ENCODE results near the gene NBEAL1.
A peak's percentile ranks its signal among the peaks of the same experiment; 100 is the strongest.
"Not testable (repeated sequence)": the region's sequence is repeated elsewhere in the genome, so short reads cannot be mapped to it uniquely, and the experiment has no call there.

Gene NBEAL1

DNA sequence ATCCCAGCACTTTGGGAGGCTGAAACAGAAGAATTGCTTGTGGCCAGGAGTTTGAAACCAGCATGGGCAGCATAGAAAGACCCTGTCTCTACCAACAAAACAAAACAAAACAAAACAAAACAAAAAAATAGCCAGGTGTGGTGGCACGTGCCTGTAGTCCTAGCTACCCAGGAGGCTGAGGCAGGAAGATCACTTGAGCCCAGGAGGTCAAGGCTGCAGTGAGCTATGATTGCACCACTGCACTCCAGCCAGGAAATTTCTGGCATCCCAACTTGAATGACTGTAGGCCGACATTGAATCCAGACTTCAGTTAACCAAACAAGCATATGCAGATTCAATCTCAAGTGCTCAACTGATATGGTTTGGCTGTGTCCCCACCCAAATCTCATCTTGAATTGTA lies 215.0 kb downstream of the NBEAL1 start:
- not testable (repeated sequence) for DNase-seq (ENCODE audit: low spot score)

DNA sequence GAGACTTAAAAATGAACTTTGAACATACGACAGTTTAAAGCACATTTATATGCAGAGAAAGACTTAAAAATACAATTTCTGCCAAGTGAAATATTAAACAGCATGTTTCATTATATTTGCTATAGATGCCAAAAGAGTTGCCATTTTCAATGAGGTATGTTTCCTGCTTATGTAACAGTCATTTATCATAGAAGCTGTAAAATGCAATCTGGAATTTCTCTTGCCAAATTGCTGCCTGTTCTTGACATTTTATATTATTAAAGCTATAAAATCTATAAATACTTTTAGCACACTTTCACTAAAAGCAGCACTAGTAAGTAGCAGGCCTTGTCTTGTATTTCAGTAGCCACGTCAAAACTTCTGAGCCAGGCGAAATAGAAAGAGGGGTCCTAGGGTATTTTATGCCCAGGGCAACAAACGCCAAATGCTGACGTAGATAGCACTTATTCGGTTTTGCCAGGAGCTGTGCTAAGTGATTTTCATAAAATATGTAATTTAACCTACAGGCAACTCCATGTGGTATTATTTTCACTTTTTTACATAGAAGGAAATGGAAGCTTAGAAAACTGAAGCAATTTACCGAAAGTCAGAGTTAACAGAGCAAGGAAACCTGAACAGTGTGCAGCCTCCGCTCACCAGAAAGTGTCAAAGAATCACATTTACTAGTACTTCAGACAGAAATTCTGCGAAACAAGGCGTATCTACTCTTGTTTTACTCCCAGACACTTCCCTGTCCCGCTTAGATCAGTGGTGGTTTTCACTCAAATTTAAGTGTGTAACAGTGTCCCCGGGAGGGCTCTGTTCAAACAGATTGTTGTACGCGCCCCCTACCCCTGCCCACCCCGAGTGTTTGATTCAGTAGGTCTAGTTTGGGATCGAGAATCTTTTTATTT lies 222.9 kb downstream of the NBEAL1 start:
- no peak for DNase-seq (ENCODE audit: low spot score)

DNA sequence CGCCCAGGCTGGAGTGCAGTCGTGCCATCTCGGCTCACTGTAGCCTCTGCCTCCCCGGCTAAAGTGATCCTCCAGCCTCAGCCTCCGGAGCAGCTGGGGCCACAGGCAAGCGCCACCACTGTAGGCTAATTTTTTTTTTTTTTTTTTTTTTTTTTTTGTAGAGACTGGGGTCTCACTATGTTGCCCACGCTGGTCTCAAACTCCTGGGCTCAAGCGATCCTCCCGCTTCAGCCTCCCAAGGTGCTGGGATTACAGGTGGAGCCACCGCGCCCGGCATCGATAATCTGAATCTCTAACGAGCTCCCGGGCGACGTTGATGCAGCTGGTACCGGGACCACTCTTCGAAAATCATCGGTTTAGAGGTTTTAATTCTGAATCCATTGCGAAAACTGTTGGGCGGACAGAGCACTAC lies 223.6 kb downstream of the NBEAL1 start:
- no peak for DNase-seq (ENCODE audit: low spot score)

DNA sequence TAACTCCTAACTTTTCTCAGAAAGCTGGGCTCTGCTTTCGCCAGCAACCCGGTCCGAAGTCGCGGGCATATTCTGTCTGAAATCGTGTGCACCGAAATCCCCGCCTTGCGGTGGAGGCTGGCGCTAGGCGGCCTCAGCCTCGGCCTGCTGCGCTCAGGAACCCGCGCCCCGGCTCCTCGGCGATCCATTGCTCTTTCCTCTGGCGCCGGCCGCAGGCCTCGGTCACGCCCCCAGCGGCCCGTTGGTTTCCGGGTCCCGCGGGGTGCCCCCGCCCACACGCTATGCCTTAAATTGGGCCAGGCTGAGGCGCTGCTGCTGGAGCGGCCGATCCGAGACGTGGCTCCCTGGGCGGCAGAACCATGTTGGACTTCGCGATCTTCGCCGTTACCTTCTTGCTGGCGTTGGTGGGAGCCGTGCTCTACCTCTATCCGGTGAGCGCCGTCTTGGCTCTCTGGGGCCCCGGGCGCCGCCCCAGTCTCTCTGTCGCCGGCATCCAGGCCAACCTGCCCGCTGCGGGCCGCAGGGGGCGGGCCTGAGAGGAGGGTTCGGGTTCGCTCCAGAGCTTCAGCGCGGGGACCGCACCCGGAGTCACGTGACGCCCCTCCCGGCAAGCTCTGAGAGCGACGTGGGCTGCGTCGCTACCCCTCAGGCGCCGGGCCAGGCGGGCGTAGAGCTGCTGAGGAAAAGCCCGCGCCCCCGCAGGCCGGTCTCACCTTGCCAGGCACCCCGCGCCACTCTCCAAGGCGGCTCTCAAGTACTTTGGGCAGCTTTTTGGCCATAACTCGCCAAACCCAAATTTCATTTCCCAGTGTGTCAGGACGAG lies 224.2 kb downstream of the NBEAL1 start, which contains the start of gene CYP20A1:
TSS of gene CYP20A1 (plus strand) at position 315 of the 823 bp plus-strand sequence. CDS start at position 360, 45 bp downstream.
- peak; percentile 97 for DNase-seq (ENCODE audit: low spot score)

DNA sequence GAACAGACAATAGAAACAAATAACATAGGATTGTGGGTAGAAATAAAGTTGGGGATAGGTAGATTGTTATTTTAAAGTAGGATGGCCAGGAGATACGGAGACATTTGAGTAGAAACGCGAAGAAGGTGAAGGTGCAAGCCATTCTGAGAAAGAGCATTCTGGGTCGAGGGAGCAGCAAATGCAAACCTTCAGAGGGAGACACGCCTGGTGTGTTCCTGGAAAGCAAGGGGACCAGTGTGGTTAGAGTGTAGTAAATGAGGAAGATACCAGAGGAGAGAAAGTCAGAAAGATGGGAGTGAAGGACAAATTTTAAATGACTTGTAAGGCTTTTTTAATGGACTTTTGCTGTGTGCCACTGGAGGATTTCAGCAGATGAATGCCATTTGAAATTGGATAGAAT lies 225.8 kb downstream of the NBEAL1 start:
- no peak for DNase-seq (ENCODE audit: low spot score)

DNA sequence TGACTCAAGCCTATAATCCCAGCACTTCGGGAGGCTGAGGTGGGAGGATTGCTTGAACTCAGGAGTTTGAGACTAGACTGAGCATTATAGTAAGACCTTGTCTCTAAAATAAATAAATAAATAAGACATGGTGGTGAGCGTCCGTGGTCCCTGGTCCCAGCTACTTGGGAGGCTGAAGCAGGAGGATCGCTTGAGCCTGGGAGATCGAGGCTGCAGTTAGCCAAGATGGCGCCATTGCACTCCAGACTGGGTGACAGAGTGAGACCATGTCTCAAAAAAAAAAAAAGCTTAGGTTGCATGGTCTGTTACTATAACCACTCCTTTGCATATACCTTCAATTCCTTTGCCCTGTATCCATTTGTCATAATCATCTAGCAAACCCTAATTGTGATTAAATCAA lies 227.8 kb downstream of the NBEAL1 start:
- DNase-seq (ENCODE audit: low spot score) = no peak

DNA sequence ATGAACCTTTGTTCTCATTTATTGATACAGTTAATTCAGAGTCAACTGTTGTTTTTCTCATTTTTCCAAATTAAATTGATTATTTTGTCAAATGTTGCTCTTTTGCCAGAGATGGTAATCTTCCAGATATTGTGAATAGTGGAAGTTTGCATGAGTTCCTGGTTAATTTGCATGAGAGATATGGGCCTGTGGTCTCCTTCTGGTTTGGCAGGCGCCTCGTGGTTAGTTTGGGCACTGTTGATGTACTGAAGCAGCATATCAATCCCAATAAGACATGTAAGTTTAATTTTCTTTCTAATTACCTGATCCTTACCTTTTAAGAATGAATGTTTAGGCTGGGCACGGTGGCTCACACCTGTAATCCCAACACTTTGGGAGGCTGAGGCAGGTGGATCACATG lies 232.0 kb downstream of the NBEAL1 start:
- no peak for DNase-seq (ENCODE audit: low spot score)

DNA sequence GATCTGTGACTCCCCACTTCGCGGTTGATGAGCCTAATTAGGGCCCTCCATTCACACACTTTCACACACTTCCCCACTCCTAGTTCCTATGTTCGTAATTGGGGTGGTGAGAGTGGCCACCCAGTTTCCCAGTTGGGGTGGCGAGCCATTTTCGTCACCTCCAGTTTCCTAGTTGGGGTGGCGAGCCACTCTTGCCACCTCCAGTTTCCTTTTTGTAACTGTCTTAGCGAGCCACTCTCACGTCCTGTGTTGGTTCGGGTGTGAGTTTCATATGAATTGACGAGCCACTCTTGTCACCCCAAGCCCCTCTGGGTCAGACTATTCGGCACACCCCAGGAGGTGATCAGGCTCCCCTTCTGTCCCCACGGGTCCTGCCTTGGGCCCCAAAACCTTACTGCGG lies 238.1 kb downstream of the NBEAL1 start:
- DNase-seq (ENCODE audit: low spot score) = no peak

DNA sequence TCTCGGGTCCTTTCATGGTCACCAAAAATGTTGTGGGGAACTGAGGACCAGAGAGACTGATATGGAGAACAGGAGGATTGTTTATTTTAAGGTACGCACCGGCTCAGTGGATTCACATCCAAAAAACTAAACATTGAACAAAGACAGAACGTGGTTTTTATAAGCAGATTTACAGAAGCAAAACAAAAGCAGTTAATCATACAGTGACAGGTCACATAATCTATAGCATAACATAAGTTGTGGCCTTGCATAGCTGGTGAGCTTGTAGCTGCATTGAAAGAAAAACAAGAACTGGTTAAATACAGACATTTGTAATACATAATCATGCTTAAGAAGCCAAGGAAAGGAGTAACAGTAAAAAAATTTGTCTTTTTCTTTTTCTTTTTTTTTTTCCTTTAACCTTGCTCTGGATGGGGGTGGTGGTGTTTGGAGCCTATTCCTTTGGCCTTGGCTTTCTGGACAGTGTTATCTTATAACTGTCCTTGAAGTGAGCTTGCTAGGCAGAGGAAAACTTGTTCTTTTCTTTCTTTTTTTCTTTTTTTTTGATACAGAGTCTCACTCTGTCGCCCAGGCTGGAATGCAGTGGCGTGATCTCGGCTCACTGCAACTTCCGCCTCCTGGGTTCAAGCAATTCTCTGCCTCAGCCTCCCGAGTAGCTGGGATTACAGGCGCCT lies 238.9 kb downstream of the NBEAL1 start:
- DNase-seq (ENCODE audit: low spot score) = not testable (repeated sequence)

DNA sequence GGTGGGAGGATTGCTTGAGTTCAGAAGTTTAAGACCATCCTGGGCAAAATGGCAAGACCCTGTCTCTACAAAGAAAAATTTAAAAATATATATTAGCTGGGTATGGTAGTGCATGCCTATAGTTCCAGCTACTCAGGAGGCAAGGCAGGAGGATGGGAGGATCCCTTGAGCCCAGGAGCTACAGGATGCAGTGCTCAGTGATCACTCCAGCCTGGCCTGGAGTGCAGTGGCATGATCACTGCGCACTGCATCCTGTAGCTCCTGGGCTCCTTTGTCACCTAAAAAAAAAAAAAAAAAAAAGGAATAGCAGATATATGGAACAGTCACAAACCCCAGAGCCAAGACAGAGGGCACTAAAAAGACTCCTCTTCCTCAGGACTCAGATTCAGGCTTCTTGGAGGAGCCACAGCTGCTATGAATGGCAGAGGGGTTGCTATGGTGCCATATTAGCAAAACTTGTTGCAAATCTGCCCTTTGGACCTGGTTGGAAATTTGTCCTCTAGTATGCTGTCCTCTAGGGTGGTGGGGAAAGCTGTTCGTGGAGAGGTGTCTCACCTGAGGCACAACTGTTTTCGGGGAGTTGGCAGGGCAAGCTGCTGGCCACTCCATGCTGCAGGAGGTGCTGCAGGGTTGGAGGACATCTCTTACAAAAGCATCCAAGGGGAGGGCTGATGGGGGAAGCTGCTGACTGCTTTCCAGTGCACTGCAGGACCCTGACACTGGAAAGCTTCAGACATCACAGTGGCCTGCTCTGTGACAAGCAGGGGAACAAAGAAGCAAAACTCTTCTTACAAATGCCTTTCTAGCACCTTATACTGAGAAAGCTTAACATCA lies 246.9 kb downstream of the NBEAL1 start:
- no peak for DNase-seq (ENCODE audit: low spot score)

Data from AG08396 (cell line).